ENCODE measurements around the gene CHST12.
"Not testable (repeated sequence)": the region's sequence is repeated elsewhere in the genome, so short reads cannot be mapped to it uniquely, and the experiment has no call there.

Gene CHST12

DNA sequence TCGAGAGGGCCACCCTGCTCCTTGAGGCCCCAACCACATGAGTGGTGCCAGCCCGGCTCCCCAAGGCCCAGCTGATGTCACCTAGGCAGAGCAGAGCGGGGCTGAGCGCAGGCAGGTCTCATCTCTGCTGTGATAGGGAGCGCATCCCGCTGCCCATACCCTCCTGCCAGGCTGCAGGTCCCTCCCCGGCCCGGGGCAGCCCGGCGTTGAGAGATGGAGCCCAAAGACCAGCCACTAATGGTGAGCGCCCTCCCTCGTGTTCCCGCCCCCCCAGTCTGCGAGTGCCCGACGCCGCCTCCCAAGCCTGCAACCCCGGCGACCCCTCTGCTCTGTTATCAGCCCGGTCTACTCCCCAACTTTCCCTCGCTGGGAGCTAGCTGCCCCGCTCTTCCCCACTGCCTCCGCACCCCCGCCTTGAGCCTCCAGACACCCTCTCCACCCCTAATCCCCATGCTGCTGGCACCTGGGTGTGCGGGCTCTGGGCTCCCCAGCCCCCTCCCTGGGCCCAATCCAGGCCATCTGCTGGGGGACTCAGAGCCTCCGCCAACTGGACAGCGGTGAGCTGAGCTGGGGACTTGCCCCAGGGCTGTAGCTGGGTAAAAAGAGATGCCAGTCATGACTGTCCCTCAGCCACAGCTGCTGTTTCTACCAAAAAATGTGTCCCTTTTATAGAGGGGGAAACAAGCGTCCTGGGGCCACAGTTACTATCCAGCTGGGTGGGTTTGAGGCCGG, 19.7 kb upstream of the CHST12 start:
- Mint-ChIP-seq H3K4me1 (ENCODE audit: low read depth) (peaks cover 4% of the 10 kb centered on the region), H3K36me3 (ENCODE audit: low read depth) (peaks cover 57% of the 10 kb centered on the region), H3K9me3 (no peaks in the 10 kb centered on the region), H3K4me3 (no peak overlapping the region), H3K27me3 (peaks cover 2% of the 10 kb centered on the region), H3K27ac (no peak overlapping the region)
- intact Hi-C loops (cut with micrococcal nuclease): no loop called here

DNA sequence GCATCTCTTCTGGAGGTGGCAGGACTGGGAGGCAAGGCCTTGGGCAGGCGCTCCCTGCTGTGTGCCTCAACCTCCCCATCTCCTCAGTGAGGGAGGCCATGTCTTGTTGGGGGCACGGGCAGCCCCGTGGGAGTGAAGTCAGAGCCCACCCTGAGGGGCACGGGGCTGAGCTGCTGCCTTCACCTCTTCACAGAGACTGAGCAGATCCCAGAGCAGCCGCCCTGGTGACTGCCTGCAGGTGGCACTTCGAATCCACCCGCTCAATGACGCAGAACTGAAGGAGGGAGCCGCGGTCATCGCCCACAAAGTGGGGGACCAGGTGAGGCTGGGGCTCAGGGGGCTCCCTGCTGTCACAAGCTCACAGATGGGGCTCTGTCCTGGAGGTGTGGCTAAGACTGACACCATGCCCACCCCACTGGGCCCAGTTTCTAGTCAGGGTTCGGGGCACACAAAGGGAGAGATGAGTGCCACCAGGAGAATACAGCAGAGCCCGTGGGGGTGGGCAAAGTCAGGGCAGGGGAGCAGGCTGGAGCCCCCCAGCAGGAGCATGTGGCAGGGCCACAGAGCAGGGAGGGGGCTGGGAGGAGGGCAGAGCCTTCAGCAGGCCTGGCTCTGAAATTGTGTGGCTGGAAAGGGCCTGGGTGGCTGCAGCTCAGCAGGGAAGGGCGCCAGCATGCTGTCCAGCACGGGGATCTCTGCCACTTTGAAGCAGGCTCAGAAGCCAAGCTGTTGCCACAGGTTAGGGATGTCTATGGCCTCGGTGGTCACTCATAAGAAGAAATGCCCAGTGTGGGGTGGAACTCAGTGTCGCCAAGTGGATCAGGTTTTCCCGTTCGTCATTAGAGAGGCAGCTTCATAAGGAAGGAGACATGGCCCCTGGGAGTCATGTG, 18.8 kb upstream of the CHST12 start:
- Mint-ChIP-seq H3K27ac (no peak overlapping the region), H3K4me1 (ENCODE audit: low read depth) (peaks cover 11% of the 10 kb centered on the region), H3K4me3 (no peak overlapping the region), H3K36me3 (ENCODE audit: low read depth) (peaks cover 48% of the 10 kb centered on the region), H3K9me3 (no peaks in the 10 kb centered on the region), H3K27me3 (peaks cover 6% of the 10 kb centered on the region)
- intact Hi-C loops (cut with micrococcal nuclease): no loop called here

DNA sequence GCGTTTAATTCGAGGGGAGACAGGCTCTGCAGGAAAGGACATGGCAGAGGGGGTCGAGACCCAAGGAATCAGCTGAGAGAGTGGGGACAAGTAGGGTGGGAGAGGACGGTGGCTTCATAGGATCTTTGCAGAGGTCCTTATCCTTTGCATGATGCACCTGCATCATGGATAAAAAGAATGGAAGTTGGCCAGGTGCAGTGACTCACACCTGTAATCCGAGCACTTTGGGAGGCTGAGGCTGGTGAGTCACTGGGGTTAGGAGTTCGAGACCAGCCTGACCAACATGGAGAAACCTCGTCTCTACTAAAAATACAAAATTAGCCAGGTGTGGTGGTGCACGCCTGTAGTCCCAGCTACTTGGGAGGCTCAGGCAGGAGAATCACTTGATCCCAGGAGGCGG, 17.3 kb upstream of the CHST12 start:
- Mint-ChIP-seq H3K4me1 (ENCODE audit: low read depth) (peaks cover 26% of the 10 kb centered on the region), H3K36me3 (ENCODE audit: low read depth) (peaks cover 33% of the 10 kb centered on the region)
- H3K4me3 Mint-ChIP-seq; H3K9me3 Mint-ChIP-seq; H3K27ac Mint-ChIP-seq; H3K27me3 Mint-ChIP-seq; intact Hi-C loops (cut with micrococcal nuclease): not testable (repeated sequence)

- peaks cover 29% of the 10 kb centered on the region for H3K4me1 Mint-ChIP-seq (ENCODE audit: low read depth)
- peaks cover 24% of the 10 kb centered on the region for H3K36me3 Mint-ChIP-seq (ENCODE audit: low read depth)
- H3K27me3 Mint-ChIP-seq: peaks cover 6% of the 10 kb centered on the region
- no peak overlapping the region for H3K27ac Mint-ChIP-seq
- H3K9me3 Mint-ChIP-seq: no peaks in the 10 kb centered on the region
- intact Hi-C loops (cut with micrococcal nuclease): no loop called here
- H3K4me3 Mint-ChIP-seq: no peak overlapping the region
Measured at GRCh38 chr7:2386964-2387669, 16.3 kb upstream of the CHST12 start.

GRCh38 chr7:2387897-2388636, 15.3 kb upstream of the CHST12 start:
- Mint-ChIP-seq H3K4me1 (ENCODE audit: low read depth) (peaks cover 36% of the 10 kb centered on the region), H3K36me3 (ENCODE audit: low read depth) (peaks cover 14% of the 10 kb centered on the region), H3K4me3 (no peak overlapping the region), H3K9me3 (no peaks in the 10 kb centered on the region), H3K27me3 (peaks cover 6% of the 10 kb centered on the region), H3K27ac (no peak overlapping the region)
- intact Hi-C loops (cut with micrococcal nuclease): no loop called here

DNA sequence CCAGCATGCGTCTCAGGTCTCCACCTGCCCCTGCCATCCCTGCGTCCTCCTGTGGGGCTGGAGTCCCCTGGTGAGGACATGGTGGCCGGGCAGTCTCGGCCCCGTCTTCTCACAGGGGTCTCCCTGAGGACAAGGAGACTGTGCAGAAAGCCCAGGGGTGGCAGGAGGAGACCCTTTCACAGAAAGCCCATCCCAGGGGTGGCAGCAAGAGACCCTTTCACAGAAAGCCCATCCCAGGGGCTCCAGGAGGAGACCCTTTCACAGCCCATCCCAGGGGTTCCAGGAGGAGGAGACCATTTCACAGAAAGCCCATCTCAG, 14.8 kb upstream of the CHST12 start:
- no peak overlapping the region for H3K4me3 Mint-ChIP-seq
- H3K27me3 Mint-ChIP-seq: peaks cover 6% of the 10 kb centered on the region
- no peak overlapping the region for H3K27ac Mint-ChIP-seq
- peaks cover 41% of the 10 kb centered on the region for H3K4me1 Mint-ChIP-seq (ENCODE audit: low read depth)
- intact Hi-C loops (cut with micrococcal nuclease): no loop called here
- H3K9me3 Mint-ChIP-seq: no peaks in the 10 kb centered on the region
- peaks cover 9% of the 10 kb centered on the region for H3K36me3 Mint-ChIP-seq (ENCODE audit: low read depth)

DNA sequence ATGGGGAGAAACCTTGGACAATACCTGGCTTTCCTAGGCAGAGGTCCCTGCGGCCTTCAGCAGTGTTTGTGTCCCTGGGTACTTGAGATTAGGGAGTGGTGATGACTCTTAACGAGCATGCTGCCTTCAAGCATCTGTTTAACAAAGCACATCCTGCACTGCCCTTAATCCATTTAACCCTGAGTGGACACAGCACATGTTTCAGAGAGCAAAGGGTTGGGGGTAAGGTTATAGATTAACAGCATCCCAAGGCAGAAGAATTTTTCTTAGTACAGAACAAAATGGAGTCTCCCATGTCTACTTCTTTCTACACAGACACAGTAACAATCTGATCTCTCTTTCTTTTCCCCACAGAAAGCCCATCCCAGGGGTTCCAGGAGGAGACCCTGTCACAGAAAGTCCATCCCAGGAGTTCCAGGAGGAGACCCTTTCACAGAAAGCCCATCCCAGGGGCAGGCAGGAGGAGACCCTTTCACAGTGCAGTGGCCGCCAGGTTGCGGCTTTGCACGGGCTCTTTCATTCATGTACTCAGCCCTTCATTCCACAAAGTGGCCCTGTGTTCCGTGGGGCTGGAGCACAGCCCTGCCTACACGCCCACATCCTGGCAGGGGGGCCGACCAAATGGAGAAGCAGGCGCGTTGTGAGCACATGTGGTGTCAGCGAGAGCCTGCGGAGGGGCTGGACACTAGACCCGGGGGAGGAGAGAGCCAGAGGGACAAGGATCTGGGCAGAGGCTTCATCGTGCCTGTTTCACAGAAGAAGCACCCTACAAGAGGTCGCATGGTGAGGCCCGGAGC, 13.2 kb upstream of the CHST12 start:
- H3K36me3 Mint-ChIP-seq (ENCODE audit: low read depth); H3K9me3 Mint-ChIP-seq; H3K27me3 Mint-ChIP-seq; intact Hi-C loops (cut with micrococcal nuclease): not testable (repeated sequence)
- Mint-ChIP-seq H3K4me1 (ENCODE audit: low read depth) (peaks cover 50% of the 10 kb centered on the region), H3K27ac (peak overlapping the region; percentile 74), H3K4me3 (peak overlapping the region; percentile 17)

GRCh38 chr7:2393706-2394105, 9.7 kb upstream of the CHST12 start:
- intact Hi-C loops (cut with micrococcal nuclease): no loop called here

GRCh38 chr7:2394566-2395082, 8.8 kb upstream of the CHST12 start:
- Mint-ChIP-seq H3K27ac (no peak overlapping the region), H3K27me3 (peaks cover 2% of the 10 kb centered on the region), H3K9me3 (no peaks in the 10 kb centered on the region), H3K36me3 (ENCODE audit: low read depth) (no peaks in the 10 kb centered on the region), H3K4me1 (ENCODE audit: low read depth) (peaks cover 49% of the 10 kb centered on the region), H3K4me3 (no peak overlapping the region)
- intact Hi-C loops (cut with micrococcal nuclease): no loop called here

More at GRCh38 chr7:2393706-2394105, 9.7 kb upstream of the CHST12 start:
- Mint-ChIP-seq H3K4me3 (no peak overlapping the region), H3K4me1 (ENCODE audit: low read depth) (peaks cover 52% of the 10 kb centered on the region), H3K9me3 (no peaks in the 10 kb centered on the region), H3K36me3 (ENCODE audit: low read depth) (no peaks in the 10 kb centered on the region), H3K27me3 (peaks cover 6% of the 10 kb centered on the region), H3K27ac (peak overlapping the region; percentile 88)

- H3K27me3 Mint-ChIP-seq: peaks cover 2% of the 10 kb centered on the region
- no peaks in the 10 kb centered on the region for H3K36me3 Mint-ChIP-seq (ENCODE audit: low read depth)
- no peaks in the 10 kb centered on the region for H3K9me3 Mint-ChIP-seq
- intact Hi-C loops (cut with micrococcal nuclease): no loop called here
- H3K27ac Mint-ChIP-seq: no peak overlapping the region
- peaks cover 34% of the 10 kb centered on the region for H3K4me1 Mint-ChIP-seq (ENCODE audit: low read depth)
- H3K4me3 Mint-ChIP-seq: no peak overlapping the region
Measured at GRCh38 chr7:2398506-2398905, 4.9 kb upstream of the CHST12 start.

- Mint-ChIP-seq H3K27me3 (peaks cover 4% of the 10 kb centered on the region), H3K4me3 (peak overlapping the region; percentile 51), H3K36me3 (ENCODE audit: low read depth) (no peaks in the 10 kb centered on the region), H3K9me3 (no peaks in the 10 kb centered on the region), H3K4me1 (ENCODE audit: low read depth) (peaks cover 35% of the 10 kb centered on the region), H3K27ac (peak overlapping the region; percentile 76)
- intact Hi-C loops (cut with micrococcal nuclease): loop anchor here (10.0 kb wide), 1 partner anchor 45 kb away; the partner anchor contains the start of gene EIF3B
Measured at GRCh38 chr7:2399848-2400587, 3.4 kb upstream of the CHST12 start.

DNA sequence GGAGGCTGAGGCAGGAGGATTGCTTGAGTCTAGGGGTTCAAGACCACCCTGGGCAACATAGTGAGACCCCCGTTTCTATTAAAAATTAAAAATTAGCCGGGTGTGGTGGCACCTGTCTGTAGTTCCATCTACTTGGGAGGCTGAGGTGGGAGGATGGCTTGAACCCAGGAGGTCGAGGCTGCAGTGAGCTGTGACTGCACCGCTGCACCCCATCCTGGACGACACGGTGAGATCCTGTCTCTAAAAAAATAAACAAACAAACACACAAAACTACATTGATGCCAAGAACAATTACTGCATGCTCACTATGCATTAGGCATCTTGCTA, 761 bp upstream of the CHST12 start:
- H3K9me3 Mint-ChIP-seq: no peaks in the 10 kb centered on the region
- peak overlapping the region; percentile 82 for H3K4me3 Mint-ChIP-seq
- peaks cover 4% of the 10 kb centered on the region for H3K27me3 Mint-ChIP-seq
- H3K36me3 Mint-ChIP-seq (ENCODE audit: low read depth): no peaks in the 10 kb centered on the region
- intact Hi-C loops (cut with micrococcal nuclease): loop anchor here (10.0 kb wide), 1 partner anchor 48 kb away; the partner anchor contains the start of gene EIF3B
- H3K27ac Mint-ChIP-seq: peak overlapping the region; percentile 74
- H3K4me1 Mint-ChIP-seq (ENCODE audit: low read depth): peaks cover 57% of the 10 kb centered on the region

Data from dendritic cell treated with granulocyte-macrophage colony-stimulating factor and Interleukin-4, amounts not matched to agents 40 ng/mL and 50 ng/mL, for 4 days (primary cell).